Neural cell (in vitro differentiated cells): ENCODE results near the gene DDX54.

Source experiments
- EP300 ChIP-seq: fragments of 450-650 bp; conservative IDR thresholded peaks from 2 replicates; pipeline ENCODE4 v1.6.1; 2014; ENCODE audit warnings: antibody characterized with exemption, mild to moderate bottlenecking, moderate library complexity; ENCODE audit not compliant: poor library complexity, severe bottlenecking
- EZH2 ChIP-seq: fragments of 200-600, 300-800 bp; shearing (Covaris generic), sonication (generic); IDR thresholded peaks from 2 replicates; pipeline ENCODE4 v1.6.1; 2014; ENCODE audit warnings: antibody characterized with exemption, low read length, borderline replicate concordance, mild to moderate bottlenecking; ENCODE audit not compliant: insufficient read depth, poor library complexity, severe bottlenecking
- MXI1 ChIP-seq: fragments of 450-650 bp; conservative IDR thresholded peaks from 2 replicates; pipeline ENCODE4 v1.6.1; 2014; ENCODE audit warnings: antibody characterized with exemption, mild to moderate bottlenecking; ENCODE audit not compliant: poor library complexity, severe bottlenecking
- POLR2AphosphoS5 ChIP-seq: IDR thresholded peaks from 2 replicates; pipeline ENCODE4 v1.6.1; 2012
- RAD21 ChIP-seq: fragments of 450-650 bp; conservative IDR thresholded peaks from 2 replicates; pipeline ENCODE4 v1.6.1; 2014; ENCODE audit warnings: antibody characterized with exemption, mild to moderate bottlenecking, moderate library complexity
- SMC3 ChIP-seq: fragments of 450-650 bp; conservative IDR thresholded peaks from 2 replicates; pipeline ENCODE4 v1.6.1; 2014; ENCODE audit warnings: antibody characterized with exemption, mild to moderate bottlenecking, moderate library complexity; ENCODE audit not compliant: poor library complexity
- TAF1 ChIP-seq: IDR thresholded peaks from 2 replicates; pipeline ENCODE4 v1.6.1; 2012; ENCODE audit warnings: low read depth
- TF ChIP-seq, protein P1 (sequence below): fragments of 450-650 bp; IDR thresholded peaks from 2 replicates; pipeline ENCODE4 v1.5.1; 2014; ENCODE audit warnings: antibody characterized with exemption, mild to moderate bottlenecking, moderate library complexity; ENCODE audit not compliant: poor library complexity, severe bottlenecking
- TF ChIP-seq, protein P2 (sequence below): IDR thresholded peaks from 2 replicates; pipeline ENCODE4 v1.6.1; 2012; ENCODE audit warnings: borderline replicate concordance

DNA sequence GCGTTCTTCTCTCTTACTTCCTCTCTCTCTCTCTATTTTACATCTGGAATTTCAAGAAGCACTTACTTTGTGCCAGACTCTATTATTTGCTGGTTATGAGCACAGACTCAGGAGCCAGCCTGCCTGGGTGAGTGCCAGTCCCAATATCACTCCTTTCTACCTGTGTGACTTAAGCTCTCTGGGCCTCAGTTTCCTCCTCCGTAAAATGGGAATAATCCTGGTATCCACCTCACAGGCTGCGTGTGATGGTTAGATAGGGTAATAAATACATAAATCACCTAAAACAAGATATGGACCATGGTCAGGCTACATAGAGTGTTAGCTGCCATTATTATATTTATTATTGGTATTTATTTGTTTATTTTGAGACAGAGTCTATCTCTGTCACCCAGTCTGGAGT lies 74.0 kb downstream of the DDX54 start:
- TF ChIP-seq, protein P1, sequence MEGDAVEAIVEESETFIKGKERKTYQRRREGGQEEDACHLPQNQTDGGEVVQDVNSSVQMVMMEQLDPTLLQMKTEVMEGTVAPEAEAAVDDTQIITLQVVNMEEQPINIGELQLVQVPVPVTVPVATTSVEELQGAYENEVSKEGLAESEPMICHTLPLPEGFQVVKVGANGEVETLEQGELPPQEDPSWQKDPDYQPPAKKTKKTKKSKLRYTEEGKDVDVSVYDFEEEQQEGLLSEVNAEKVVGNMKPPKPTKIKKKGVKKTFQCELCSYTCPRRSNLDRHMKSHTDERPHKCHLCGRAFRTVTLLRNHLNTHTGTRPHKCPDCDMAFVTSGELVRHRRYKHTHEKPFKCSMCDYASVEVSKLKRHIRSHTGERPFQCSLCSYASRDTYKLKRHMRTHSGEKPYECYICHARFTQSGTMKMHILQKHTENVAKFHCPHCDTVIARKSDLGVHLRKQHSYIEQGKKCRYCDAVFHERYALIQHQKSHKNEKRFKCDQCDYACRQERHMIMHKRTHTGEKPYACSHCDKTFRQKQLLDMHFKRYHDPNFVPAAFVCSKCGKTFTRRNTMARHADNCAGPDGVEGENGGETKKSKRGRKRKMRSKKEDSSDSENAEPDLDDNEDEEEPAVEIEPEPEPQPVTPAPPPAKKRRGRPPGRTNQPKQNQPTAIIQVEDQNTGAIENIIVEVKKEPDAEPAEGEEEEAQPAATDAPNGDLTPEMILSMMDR, result no peak
- TF ChIP-seq EP300 (no peak), RAD21 (no peak), POLR2AphosphoS5 (no peak), TAF1 (no peak), EZH2 (no peak), SMC3 (no peak), MXI1 (no peak)
- TF ChIP-seq, protein P2, sequence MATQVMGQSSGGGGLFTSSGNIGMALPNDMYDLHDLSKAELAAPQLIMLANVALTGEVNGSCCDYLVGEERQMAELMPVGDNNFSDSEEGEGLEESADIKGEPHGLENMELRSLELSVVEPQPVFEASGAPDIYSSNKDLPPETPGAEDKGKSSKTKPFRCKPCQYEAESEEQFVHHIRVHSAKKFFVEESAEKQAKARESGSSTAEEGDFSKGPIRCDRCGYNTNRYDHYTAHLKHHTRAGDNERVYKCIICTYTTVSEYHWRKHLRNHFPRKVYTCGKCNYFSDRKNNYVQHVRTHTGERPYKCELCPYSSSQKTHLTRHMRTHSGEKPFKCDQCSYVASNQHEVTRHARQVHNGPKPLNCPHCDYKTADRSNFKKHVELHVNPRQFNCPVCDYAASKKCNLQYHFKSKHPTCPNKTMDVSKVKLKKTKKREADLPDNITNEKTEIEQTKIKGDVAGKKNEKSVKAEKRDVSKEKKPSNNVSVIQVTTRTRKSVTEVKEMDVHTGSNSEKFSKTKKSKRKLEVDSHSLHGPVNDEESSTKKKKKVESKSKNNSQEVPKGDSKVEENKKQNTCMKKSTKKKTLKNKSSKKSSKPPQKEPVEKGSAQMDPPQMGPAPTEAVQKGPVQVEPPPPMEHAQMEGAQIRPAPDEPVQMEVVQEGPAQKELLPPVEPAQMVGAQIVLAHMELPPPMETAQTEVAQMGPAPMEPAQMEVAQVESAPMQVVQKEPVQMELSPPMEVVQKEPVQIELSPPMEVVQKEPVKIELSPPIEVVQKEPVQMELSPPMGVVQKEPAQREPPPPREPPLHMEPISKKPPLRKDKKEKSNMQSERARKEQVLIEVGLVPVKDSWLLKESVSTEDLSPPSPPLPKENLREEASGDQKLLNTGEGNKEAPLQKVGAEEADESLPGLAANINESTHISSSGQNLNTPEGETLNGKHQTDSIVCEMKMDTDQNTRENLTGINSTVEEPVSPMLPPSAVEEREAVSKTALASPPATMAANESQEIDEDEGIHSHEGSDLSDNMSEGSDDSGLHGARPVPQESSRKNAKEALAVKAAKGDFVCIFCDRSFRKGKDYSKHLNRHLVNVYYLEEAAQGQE, result no peak
